Caco-2 (cell line): ENCODE results near the gene LRP5. TPM values are rescaled to one million over a fixed set of nuclear protein-coding genes. Genes with fewer than 3 reads are reported as not detected.

ENCODE experiments used
- BruUV-seq: library from RNA; stranded (reverse); fragments of 400-500 nt; replicated peaks from 2 replicates; lab custom pipeline; 2021; lab: Mats Ljungman, UMichigan
- CTCF ChIA-PET: fragments of 300-600 bp; sonication (Branson Sonifier 250); formaldehyde crosslinking; loops from one replicate; lab custom pipeline; 2022; ENCODE audit warnings: antibody characterized with exemption; lab: Charles Lee
- POLR2A ChIA-PET: fragments of 300-600 bp; sonication (Branson Sonifier 250); formaldehyde crosslinking; loops from one replicate; lab custom pipeline; 2022; ENCODE audit warnings: antibody characterized with exemption; lab: Charles Lee
- DNase-seq, 2 experiments: peaks; one replicate each; pipeline versions ENCODE4 v3.0.0 to v3.0.0-alpha.2; 2020 to 2022
- H3K27me3 ChIP-seq: replicated peaks from 2 replicates; pipeline ENCODE4 v1.6.0; 2011; ENCODE audit warnings: low read length; ENCODE audit not compliant: control insufficient read depth, insufficient read depth
- H3K36me3 ChIP-seq: 2 replicates; pipeline ENCODE4 v1.5.1; 2011; ENCODE audit warnings: low read length; ENCODE audit not compliant: control insufficient read depth, insufficient read depth
- H3K4me1 ChIP-seq: fragments of 250-450 bp; sonication (Bioruptor Pico); 2 replicates; pipeline ENCODE4 v1.5.1; 2020; ENCODE audit warnings: mild to moderate bottlenecking
- H3K4me3 ChIP-seq: 2 replicates; pipeline ENCODE4 v1.5.1; 2011; ENCODE audit warnings: low read depth, mild to moderate bottlenecking, control low read depth, low read length
- H3K9me3 ChIP-seq: fragments of 250-450 bp; sonication (Bioruptor Pico); 2 replicates; pipeline ENCODE4 v1.5.1; 2020; ENCODE audit warnings: mild to moderate bottlenecking, moderate library complexity
- H3K27ac Mint-ChIP-seq: one replicate; pipeline ENCODE4 v1.8.0; 2022; ENCODE audit warnings: mixed read lengths; ENCODE audit not compliant: unreplicated experiment
- H3K27me3 Mint-ChIP-seq: one replicate; pipeline ENCODE4 v1.8.0; 2022; ENCODE audit warnings: mixed read lengths; ENCODE audit not compliant: insufficient read depth, unreplicated experiment
- H3K36me3 Mint-ChIP-seq: one replicate; pipeline ENCODE4 v1.8.0; 2022; ENCODE audit warnings: mild to moderate bottlenecking, mixed read lengths; ENCODE audit not compliant: insufficient read depth, unreplicated experiment
- H3K4me1 Mint-ChIP-seq: one replicate; pipeline ENCODE4 v1.8.0; 2022; ENCODE audit warnings: low read depth, mixed read lengths; ENCODE audit not compliant: unreplicated experiment
- H3K4me3 Mint-ChIP-seq: one replicate; pipeline ENCODE4 v1.8.0; 2022; ENCODE audit warnings: mild to moderate bottlenecking, moderate library complexity, mixed read lengths; ENCODE audit not compliant: unreplicated experiment
- H3K9me3 Mint-ChIP-seq: one replicate; pipeline ENCODE4 v1.8.0; 2022; ENCODE audit warnings: mixed read lengths; ENCODE audit not compliant: unreplicated experiment
- intact Hi-C: fragments of 100-400 bp; cut with micrococcal nuclease; formaldehyde crosslinking; loops from one replicate; pipeline ENCODE4 v1.10.0; 2022; ENCODE audit not compliant: unreplicated experiment
- total RNA-seq: library from RNA; stranded (reverse); gene quantifications from 2 replicates; pipeline ENCODE4 v1.2.3, GENCODE V29; 2022
- TF ChIP-seq, protein P1 (sequence below), 2 experiments: fragments of 200-600 bp in 1 of 2; IDR thresholded peaks; 1 replicate in 1 of 2; 2 replicates in 1 of 2; pipeline versions ENCODE4 v1.5.1 to v1.8.0; 2011 to 2022; ENCODE audit warnings: antibody characterized with exemption in 1 of 2, control low read depth in 1 of 2, inconsistent platforms in 1 of 2, low read depth in 1 of 2, low read length in 1 of 2, mild to moderate bottlenecking in 1 of 2, moderate library complexity in 1 of 2; ENCODE audit not compliant: insufficient read depth in 1 of 2, severe bottlenecking in 1 of 2, unreplicated experiment in 1 of 2

LRP5 gene
- total RNA-seq, 1 experiment from 2014 or later = 94.3 TPM

DNA sequence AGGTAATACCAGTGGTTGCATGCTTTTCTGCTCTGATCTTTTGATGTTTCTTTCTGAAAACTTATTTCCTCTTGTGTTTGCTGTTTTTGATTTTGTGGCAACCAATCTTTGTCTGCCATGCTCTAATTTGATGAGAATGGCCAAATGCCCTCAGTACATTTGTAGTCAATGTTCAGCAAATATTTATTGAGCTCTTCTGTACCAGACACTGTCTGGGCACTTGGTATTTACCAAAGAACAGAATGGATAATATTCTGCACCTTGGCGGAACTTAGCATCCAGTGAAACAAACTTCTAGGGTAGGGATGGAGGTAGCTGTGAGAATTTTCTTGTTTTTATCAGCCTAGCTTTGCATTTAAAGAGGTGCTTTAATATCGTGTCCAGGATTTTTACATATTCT lies 167.8 kb downstream of the LRP5 start:
- peaks cover 2% of the 10 kb centered on the region; the same call in 1 of the 2 replicates for H3K9me3 ChIP-seq
- H3K36me3 Mint-ChIP-seq = peaks cover 73% of the 10 kb centered on the region
- DNase-seq = no peak
- no peaks in the 10 kb centered on the region for H3K27me3 Mint-ChIP-seq
- no peaks in the 10 kb centered on the region for H3K27me3 ChIP-seq
- peaks cover 20% of the 10 kb centered on the region for H3K9me3 Mint-ChIP-seq
- no TSS peak for BruUV-seq
- intact Hi-C loops = no loop called here
- H3K4me1 Mint-ChIP-seq = peaks cover 26% of the 10 kb centered on the region
- H3K4me3 ChIP-seq = no peak overlapping the region
- H3K4me1 ChIP-seq = no peaks in the 10 kb centered on the region
- H3K36me3 ChIP-seq = peaks cover 5% of the 10 kb centered on the region; the same call in 1 of the 2 replicates
- H3K27ac Mint-ChIP-seq = no peak overlapping the region
- ChIA-PET CTCF (interaction anchor here (0.6 kb wide), 1 partner anchor 830 kb away, joined by 3 read pairs; no protein-coding TSS in a partner anchor), POLR2A (no interaction called here)
- TF ChIP-seq, protein P1, sequence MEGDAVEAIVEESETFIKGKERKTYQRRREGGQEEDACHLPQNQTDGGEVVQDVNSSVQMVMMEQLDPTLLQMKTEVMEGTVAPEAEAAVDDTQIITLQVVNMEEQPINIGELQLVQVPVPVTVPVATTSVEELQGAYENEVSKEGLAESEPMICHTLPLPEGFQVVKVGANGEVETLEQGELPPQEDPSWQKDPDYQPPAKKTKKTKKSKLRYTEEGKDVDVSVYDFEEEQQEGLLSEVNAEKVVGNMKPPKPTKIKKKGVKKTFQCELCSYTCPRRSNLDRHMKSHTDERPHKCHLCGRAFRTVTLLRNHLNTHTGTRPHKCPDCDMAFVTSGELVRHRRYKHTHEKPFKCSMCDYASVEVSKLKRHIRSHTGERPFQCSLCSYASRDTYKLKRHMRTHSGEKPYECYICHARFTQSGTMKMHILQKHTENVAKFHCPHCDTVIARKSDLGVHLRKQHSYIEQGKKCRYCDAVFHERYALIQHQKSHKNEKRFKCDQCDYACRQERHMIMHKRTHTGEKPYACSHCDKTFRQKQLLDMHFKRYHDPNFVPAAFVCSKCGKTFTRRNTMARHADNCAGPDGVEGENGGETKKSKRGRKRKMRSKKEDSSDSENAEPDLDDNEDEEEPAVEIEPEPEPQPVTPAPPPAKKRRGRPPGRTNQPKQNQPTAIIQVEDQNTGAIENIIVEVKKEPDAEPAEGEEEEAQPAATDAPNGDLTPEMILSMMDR (IDR thresholded peaks at IDR 0.05; ENCODE audit: insufficient read depth in 1 of 2, low read depth in 1 of 2, low read length in 1 of 2, severe bottlenecking in 1 of 2, unreplicated experiment in 1 of 2) = no peak
- no peak overlapping the region for H3K4me3 Mint-ChIP-seq

DNA sequence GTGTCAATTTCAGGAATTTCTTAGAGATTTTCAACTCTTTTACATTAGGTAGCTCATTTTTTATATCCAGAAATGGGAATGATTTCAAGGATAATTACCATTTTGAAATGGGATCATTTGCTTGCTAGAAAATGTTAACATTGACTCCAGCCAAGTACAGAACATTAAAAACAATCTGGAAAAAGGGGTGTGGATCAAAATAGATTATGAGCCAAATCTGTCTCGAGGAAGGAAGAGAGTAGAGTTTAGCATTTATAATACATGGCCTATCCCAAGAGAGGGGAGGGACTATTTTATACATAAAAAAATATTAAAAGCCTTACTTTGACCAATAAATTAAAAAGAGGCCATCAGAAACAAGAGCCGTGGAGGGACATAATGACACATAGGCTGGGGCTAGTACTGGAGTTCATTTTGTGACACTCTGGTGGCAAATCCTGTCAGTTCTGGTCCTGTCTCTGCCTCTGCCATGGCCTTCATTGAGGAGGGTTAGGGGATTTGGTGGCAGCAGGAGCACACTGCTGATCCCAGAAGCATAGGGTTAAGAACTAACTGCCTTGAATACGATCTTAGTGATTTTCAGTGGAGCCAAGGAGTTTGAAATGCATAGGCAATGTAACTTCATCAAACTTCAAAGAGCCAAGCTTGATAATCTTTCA lies 168.6 kb downstream of the LRP5 start:
- Mint-ChIP-seq H3K4me3 (no peak overlapping the region), H3K9me3 (peaks cover 20% of the 10 kb centered on the region), H3K36me3 (peaks cover 69% of the 10 kb centered on the region), H3K27ac (no peak overlapping the region), H3K4me1 (peaks cover 26% of the 10 kb centered on the region), H3K27me3 (no peaks in the 10 kb centered on the region)
- TF ChIP-seq, protein P1 (IDR thresholded peaks at IDR 0.05; ENCODE audit: insufficient read depth in 1 of 2, low read depth in 1 of 2, low read length in 1 of 2, severe bottlenecking in 1 of 2, unreplicated experiment in 1 of 2) = no peak
- no peaks in the 10 kb centered on the region for H3K27me3 ChIP-seq
- ChIA-PET POLR2A (no interaction called here), CTCF (no interaction called here)
- H3K4me1 ChIP-seq = no peaks in the 10 kb centered on the region
- H3K4me3 ChIP-seq = no peak overlapping the region
- no TSS peak for BruUV-seq
- no peak for DNase-seq
- intact Hi-C loops = no loop called here
- H3K9me3 ChIP-seq = peaks cover 2% of the 10 kb centered on the region; the same call in 1 of the 2 replicates
- H3K36me3 ChIP-seq = peaks cover 5% of the 10 kb centered on the region; the same call in 1 of the 2 replicates

DNA sequence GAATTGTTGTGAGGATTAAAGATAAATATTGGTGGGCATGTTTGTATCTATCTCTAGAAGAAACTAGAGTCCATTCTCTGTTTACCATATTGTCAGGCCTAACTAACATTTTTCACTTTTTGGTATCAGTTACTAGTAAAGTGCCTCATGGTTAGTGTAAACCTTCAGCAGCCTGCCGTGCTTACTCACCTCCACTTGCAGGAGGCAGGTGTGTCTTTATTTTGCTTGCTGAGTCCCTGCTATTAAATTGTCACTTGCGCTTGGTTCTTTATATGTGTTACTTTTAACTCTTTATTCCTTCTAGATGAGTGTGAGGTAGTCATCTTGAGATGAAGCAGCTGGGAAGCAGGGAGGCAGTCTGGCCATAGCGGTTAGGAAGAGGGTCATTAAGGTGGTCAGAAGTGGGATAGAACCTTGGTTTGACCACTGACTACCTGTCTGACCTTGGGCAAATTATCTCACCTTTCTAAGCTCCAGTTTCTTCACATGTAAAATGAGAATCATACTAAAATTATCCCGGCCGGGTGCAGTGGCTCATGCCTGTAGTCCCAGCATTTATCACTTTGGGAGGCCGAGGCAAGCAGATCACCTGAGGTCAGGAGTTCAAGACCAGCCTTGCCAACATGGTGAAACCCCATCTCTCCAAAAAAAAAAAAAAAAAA lies 169.3 kb downstream of the LRP5 start:
- no peak for DNase-seq
- no peaks in the 10 kb centered on the region for H3K27me3 ChIP-seq
- Mint-ChIP-seq H3K27me3 (no peaks in the 10 kb centered on the region), H3K4me1 (peaks cover 26% of the 10 kb centered on the region), H3K4me3 (no peak overlapping the region), H3K27ac (no peak overlapping the region), H3K36me3 (peaks cover 66% of the 10 kb centered on the region), H3K9me3 (peaks cover 20% of the 10 kb centered on the region)
- POLR2A ChIA-PET = no interaction called here
- no TSS peak for BruUV-seq
- no peak overlapping the region for H3K4me3 ChIP-seq
- TF ChIP-seq, protein P1 (IDR thresholded peaks at IDR 0.05; ENCODE audit: insufficient read depth in 1 of 2, low read depth in 1 of 2, low read length in 1 of 2, severe bottlenecking in 1 of 2, unreplicated experiment in 1 of 2) = no peak
- H3K36me3 ChIP-seq = peaks cover 5% of the 10 kb centered on the region; the same call in 1 of the 2 replicates
- intact Hi-C loops = no loop called here
- H3K9me3 ChIP-seq = peaks cover 2% of the 10 kb centered on the region; the same call in 1 of the 2 replicates
- H3K4me1 ChIP-seq = no peaks in the 10 kb centered on the region
- CTCF ChIA-PET = interaction anchor here (0.5 kb wide), 1 partner anchor 208 kb away, joined by 3 read pairs; no protein-coding TSS in a partner anchor
